Daoy (cell line): ENCODE data around the gene TAF1B. TPM values are rescaled to one million over a fixed set of nuclear protein-coding genes. Genes with fewer than 3 reads are reported as not detected.
"Not testable (repeated sequence)": the region's sequence is repeated elsewhere in the genome, so short reads cannot be mapped to it uniquely, and the experiment has no call there.

ENCODE experiments used
- DNase-seq: peaks from one replicate; pipeline ENCODE4 v3.0.0-alpha.2; 2015; ENCODE audit warnings: low read depth
- total RNA-seq: library from RNA; depleted of rRNA; stranded (reverse); fragments of >200 nt; shearing (Covaris generic); gene quantifications from 2 replicates; pipeline ENCODE4 v1.2.3, GENCODE V29; 2014

The TAF1B gene
- total RNA-seq, 1 experiment from 2014 or later: 47.2 TPM

DNA sequence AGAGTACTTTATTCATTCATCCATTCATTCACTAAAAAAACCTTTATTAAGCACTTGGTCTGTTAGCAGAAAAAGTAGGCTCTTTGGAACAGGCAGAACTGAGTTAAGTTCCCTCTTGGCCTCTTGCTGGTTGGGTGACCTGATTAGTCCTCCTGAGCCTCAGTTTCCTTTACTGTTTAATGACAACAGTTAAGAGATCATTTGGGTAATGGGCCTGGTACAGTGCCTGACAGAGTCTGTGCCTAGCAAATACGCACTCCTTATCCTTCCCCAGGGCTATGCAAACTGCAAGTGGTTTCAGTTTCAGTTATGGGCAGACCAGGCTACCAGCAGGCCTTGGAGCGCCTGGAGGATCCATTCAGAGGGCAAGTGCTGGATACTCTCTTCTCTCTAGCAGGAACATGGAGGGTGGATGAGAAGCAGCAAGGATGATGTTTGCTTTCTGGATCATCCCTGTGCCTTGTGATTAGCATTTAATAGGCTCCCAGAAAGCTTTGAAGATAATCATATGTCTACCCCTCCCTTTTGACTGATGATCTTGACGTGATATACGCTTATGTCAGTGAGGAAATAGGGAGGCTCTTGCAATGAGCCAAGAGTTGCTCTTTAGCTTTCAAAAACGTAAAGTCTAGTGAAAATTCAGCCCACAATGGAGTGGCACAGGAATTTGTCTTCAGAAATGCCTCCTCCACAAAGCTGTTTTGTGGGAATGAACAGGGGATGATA is 12.4 kb upstream of the TAF1B start:
- no peak for DNase-seq

DNA sequence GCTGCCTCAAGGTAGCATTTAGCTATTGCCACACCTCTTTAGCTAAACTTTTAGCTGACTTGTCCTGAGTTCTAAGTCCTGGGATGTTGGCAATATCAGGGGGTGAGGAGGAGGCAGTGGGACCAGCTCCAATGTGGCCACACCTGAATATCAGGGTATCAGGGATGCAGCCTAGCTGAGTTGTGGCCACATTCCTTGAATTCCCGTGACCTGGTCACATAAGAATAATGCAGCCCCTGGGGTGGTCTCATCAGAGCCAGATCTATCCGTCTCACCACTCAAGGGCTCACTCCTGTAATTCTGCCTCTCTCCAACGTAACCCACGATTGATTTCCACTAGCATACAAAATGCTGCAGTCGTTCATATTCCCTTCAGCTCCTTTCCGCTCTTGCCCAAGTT is 11.6 kb upstream of the TAF1B start:
- DNase-seq: no peak

DNA sequence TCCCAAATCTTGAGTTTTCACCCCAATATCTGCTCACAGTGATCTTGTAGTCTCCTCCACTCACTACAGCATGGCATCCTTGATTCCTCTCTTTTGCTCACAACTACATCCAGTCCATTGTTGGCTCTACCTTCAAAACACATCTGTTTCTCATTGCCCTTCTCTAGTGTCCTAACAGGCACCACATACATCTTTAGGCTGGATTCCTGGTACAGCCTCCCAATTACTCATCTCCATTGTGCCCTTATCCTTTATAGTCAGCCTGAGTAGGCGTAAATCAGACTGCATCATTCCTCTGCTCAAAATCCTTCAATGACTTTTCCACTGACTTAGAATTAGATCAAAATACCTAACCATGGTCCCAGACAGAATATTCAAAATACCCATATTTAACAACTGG is 10.7 kb upstream of the TAF1B start:
- DNase-seq: no peak

DNA sequence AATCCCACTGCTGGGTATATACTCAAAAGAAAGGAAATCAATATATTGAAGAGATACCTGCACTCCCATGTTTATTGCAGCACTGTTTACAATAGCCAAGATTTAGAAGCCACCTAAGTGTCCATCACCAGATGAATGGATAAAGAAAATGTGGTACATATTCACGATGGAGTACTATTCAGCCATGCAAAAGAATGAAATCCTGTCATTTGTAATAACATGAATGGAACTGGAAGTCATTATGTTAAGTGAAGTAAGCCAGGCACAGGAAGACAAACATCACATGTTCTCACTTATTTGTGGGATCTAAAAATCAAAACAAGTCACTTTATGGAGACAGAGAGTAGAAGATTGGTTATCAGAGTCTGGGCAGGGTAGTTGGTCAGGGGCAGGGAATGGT is 8.2 kb upstream of the TAF1B start:
- DNase-seq: not testable (repeated sequence)

DNA sequence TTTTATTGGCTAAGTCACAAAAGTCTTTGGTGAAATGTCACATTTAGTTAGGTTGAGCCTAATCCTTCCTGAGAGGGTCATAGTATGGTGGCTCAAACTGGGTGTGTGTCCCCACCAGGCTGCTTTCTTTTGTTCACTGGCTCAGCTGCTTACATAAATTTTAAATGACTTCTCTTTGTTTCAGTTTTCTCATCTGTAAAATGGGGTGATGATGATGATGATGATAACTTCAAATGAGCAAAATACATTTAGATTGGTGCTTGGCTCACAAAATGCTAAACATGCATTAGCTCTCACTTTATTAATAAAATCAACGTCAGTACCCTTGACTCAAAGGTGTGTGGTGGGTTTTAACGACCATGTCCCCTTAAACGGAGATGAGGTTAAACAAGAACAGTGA is 7.2 kb upstream of the TAF1B start:
- DNase-seq: no peak

DNA sequence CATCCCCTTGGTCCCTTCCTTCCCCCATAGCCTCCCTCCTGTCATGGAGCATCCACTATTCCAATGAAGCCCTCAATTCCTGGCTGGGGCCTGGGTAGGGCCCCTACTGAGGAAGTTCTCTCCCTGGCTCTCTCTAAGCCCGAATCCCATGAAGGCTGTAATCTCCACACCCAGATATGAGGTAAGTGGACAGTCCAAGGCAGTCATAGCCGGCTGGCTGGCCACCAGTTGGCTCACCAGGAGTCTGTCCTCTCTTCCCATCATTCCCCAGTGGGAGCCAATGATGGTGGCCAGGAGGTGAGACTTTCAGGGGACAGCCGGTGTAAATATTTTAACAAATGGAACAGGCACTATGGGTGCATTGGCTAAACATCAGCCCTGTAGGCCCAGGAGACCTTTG is 6.8 kb upstream of the TAF1B start:
- DNase-seq: no peak

DNA sequence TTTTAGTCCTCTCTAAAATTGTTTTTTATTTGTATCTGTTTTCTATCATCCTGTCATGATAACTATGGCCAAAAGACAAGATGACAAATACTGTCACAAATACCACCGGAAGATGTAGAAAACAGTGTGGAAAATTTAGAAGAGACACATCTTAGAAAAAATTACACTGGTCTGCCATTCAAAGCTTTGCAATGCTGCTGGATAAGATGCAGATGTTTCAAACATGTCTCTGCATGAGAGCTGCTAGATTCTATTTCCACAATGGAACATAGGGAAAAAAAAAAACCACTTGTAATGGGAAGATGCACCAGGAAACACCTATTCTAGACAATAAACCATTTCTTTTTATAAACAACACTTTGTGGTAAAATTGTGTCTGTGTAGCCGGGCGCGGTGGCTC is 5.8 kb upstream of the TAF1B start:
- no peak for DNase-seq

DNA sequence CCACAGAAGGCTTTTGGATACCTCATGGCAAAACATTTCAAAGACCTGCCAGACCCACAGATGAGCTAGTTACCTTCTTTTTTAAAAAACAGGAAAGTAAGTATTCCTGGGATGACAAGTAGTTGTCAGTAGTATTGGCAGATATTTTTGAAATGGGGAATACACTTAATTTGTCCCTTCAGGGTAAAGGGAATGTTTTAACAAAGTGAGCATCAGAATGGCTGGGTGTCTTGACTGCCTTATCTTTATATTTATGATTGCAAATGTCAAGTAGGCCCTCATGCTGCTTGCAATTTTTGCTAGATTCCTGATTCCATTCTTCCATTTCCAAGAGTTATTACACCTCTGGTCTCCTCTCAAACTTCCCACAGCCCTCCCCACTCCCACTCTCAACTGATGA is 4.9 kb upstream of the TAF1B start:
- no peak for DNase-seq

DNA sequence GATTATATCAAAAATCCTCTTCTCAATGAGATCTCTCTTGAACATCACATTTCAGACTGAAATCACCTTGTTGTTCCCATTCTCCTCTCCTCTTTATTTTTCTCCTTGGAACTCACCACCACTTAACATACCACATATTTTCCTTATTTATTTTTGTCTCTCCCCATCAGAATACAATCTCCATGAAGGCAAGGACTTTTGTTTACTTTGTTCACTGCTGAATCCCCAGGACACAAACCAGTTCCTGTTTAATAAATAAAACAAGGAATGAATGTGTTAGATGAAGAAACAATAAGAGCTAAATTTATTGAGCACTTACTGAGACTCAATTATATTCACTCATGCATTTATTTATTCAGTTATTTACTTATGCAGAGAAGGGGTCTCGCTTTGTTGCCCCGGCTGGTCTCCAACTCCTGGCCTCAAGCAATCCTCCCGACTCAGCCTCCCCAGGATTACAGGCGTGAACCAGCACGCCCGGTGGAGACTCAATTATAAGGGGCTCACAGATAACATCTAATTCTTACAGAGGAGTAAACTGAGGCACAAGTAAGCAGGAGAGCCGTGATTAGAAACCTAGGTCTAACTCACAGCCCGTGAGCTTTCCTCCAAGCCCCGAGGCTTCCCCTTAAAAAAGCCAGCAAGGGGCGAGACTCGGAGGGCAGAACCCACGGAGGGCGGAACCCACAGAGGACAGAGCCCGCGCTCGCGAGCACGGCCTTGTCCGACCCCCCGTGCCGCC is 616 bp upstream of the TAF1B start:
- DNase-seq: no peak

DNA sequence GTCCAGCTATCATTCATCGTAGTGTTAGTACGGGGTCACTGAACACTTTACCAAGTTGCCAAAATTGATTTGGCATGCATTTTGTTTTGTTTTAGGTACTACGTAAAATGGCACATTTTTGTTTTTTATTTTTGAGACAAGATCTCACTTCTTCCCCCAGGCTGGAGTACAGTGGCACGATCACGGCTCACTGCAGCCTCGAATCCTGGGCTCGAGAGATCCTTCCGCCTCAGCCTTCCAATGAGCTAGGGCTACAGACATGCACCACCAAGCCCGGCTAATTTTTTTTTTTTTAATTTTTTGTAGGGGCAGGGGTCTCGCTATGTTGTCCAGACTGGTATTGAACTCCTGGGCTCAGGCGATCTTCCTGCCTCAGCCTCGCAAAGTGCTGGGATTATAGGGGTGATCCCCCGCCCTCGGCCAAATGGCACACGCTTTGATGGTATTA is 786 bp downstream of the TAF1B start:
- no peak for DNase-seq

DNA sequence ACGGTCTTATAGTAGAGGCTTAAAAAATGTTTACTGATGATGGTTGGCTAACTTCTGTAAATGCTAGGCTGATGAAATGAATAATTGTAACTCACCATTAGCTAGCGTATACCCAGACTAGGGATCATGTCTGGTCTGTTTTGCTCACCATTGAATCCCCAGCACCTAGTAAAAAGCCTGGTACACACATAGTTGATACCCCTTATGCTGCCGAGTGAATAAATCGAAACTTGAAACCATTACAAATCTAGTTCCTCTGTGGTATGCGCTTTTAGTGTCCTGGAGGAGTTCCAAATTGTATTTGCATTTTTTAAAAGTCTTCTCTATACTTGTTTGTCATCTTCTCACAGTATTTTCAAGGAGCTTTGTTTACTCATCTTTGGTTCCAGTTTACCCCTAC is 1.3 kb downstream of the TAF1B start:
- no peak for DNase-seq

DNA sequence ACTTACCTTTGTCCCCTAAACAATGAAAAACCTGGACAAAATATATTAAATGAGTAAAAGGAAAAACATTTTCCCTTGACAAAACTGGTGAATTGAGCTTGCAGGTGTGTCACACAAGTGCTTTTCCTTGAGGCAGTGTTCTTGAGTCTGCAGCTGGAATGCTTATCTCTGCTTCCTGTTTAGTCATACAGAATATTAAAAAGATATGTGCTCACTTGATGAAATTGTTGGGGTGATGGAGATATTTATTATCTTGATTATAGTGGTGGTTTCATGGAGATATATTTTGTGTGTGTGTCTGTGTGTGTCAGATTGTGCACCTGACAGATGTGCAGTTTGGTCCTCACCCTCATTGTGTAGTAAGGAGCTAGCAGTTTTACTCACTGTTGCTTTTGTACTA is 3.3 kb downstream of the TAF1B start:
- peak; percentile 19 for DNase-seq

DNA sequence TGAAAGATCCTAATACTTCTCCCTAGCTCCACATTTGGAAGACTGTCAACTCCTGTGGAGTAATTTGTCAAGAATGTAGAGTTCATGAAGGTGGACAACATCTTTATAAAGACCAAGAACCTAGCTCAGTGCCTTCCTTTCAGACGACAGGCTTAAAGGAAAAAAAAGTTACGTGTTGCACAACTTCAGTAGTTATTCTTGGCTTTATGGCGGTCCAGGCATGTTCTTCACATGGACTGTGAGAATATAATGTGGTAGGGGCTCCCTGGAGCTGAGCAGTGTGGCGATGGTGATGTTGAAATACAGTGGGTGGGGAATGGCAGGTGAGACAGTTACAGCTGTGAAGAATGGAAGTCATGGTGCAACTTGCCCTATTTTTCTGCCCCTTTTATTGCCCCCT is 3.9 kb downstream of the TAF1B start:
- no peak for DNase-seq

DNA sequence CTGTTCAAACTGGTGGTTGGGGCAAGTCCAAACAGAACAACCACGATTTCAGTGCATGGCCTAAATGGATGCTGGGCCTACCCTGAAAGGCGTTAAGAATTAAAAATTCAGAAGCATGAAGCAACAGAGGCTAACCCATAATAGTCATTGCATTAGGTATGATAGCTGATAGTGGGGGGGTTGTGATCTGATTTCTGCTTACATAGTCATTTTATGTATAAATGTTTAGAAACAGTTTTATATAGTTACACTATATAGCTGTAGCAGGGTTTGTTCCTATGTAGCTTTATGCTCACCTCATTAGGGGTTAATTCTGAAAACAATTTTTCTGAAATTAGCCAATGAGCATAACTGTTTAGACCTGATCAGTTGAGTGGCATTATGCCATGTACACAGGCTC is 9.6 kb downstream of the TAF1B start:
- DNase-seq: no peak

DNA sequence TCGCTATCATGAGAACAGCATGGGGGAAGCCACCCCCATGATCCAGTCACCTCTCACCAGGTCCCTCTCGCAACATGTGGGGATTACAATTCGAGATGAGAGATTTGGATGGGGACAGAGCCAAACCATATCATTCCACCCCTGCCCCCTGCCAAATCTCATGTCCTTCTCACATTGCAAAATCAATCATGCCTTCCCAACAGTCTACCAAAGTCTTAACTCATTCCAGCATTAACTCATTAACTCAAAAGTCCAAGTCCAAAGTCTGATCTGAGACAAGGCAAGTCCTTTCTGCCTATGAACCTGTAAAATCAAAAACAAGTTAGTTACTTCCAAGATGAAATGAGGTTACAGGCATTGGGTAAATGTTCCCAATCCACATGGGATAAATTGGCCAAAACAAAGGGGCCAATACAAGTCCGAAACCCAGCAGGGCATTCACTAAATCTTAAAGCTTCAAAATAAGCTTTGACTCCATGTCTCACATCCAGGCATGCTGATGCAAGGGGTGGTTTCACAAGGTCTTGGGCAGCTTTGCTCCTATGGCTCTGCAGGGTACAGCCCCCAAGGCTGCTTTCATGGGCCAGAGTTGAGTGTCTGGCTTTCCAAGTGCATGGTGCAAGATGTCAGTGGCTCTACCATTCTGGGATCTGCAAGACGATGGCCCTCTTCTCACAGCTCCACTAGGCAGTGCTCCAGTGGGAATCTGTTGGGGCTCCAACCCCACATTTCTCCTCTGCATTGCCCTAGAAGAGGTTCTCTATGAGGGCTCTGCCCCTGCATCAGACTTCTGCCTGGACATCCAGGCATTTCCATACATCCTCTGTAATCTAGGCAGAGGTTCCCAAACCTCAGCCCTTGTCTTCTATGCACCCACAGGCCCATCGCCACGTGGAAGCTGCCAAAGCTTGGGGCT is 14.8 kb downstream of the TAF1B start:
- DNase-seq: no peak

DNA sequence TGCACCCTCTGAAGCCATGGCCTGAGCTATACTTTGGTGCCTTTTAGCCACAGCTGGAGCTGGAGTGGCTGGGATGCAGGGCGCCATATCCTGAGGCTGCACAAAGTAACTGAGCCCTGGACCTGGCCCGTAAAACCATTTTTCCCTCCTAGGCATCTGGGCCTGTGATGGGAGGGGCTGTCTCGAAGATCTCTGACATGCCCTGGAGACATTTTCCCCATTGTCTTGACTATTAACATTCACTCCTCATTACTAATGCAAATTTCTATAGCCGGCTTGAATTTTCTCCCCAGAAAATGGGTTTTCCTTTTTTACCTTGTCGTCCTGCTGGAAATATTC is 15.4 kb downstream of the TAF1B start:
- DNase-seq: no peak

DNA sequence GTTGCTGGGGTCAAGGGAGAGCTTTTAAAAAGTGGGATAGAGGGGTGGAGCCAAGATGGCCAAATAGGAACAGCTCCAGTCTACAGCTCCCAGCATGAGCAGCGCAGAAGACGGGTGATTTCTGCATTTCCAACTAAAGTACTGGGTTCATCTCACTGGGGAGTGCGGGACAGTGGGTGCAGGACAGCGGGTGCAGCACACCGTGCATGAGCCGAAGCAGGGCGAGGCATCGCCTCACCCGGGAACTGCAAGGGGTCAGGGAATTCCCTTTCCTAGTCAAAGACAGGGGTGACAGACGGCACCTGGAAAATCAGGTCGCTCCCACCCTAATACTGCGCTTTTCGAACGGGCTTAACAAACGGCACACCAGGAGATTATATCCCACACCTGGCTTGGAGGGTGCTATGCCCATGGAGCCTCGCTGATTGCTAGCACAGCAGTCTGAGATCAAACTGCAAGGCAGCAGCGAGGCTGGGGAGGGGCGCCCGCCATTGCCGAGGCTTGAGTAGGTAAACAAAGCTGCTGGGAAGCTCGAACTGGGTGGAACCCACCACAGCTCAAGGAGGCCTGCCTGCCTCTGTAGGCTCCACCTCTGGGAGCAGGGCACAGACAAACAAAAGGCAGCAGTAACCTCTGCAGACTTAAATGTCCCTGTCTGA is 17.8 kb downstream of the TAF1B start:
- DNase-seq: not testable (repeated sequence)

DNA sequence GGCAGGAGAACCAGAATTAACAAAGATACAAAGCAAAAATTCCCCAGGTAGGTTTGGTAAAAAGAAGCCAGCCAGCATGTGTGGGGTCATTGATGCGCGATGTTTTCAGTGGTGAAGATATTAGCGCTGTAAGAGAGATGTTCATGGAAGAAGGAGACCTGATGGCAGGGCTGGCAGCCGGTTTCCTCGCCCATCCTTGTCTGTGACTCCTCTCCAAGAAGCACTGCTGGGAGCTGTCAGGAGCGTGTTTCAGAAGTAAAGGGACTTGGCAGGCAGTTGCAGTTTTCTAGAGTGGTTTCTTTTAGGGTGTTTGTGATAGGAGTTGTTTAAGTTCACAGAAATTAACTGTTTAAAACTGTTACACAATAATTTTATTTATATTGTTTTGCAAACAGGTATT is 24.6 kb downstream of the TAF1B start:
- no peak for DNase-seq

DNA sequence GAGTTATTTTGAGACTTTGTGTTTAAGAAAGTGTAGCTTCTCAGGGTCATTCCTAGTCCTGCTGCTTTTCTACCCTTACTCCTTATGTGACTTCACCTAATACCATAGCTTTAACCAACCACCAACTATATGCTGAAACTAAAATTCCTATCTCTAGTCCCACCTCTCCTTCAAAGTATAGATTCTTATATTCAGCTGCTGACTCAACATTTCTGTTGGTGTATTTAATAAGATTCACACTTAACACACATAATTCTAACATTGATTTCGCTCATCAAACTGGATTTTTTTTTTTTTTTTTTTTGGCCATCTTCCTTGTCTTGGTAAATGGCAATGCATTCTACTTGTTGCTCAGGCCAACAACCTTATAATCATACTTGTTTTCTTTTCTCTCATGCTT is 30.1 kb downstream of the TAF1B start:
- no peak for DNase-seq

DNA sequence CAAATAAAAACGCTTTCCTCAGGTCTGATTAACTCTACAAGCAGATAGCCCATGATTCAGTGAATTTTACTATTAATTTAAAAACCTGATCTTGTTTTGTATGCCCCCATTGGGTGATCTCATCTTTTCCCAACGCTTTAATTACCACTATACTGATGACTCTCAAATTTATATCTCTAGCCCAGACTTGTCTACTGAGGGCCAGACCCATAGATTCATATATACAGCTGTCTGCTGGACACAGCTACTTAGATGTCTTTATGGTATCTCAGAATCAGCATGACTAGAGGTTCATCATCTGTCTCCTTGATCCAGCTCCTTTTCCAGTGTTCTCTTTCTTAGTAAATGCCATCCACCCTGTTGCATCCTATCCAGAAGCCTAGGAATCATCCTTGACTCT is 33.8 kb downstream of the TAF1B start:
- DNase-seq: no peak

DNA sequence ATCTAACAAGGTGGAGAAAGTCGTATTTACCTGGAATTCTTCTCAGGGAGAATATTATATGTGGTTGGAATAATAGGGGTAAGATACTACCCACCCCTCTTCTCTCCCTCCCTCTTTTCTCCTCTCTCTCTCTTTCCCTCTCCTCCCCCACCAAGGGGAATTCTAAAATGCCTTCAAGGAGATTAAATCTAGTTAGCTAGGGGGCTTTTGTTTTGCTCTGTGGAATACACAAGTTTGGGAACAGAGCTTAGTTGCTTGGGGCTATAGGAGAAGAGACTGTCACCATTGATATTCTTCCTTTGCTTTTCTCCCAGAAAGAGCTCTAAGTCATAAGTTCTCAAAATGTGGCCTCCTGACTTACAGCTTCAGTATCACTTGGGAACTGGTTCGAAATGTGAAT is 34.5 kb downstream of the TAF1B start:
- no peak for DNase-seq
